Brain microvascular endothelial cell (primary cell): ENCODE measurements around the gene SIK3.
"Not testable (repeated sequence)": the region's sequence is repeated elsewhere in the genome, so short reads cannot be mapped to it uniquely, and the experiment has no call there.

Source experiments
- DNase-seq: peaks from one replicate; pipeline ENCODE4 v3.0.0-alpha.2; 2020
- H3K27ac ChIP-seq: fragments of 250-450 bp; sonication (Bioruptor Pico); 2 replicates; pipeline ENCODE4 v1.5.1; 2020; ENCODE audit warnings: mild to moderate bottlenecking, moderate library complexity
- H3K27me3 ChIP-seq: fragments of 250-450 bp; sonication (Bioruptor Pico); replicated peaks from 2 replicates; pipeline ENCODE4 v1.5.1; 2020; ENCODE audit warnings: mild to moderate bottlenecking
- H3K36me3 ChIP-seq: fragments of 250-450 bp; sonication (Bioruptor Pico); replicated peaks from 2 replicates; pipeline ENCODE4 v1.5.1; 2020; ENCODE audit warnings: mild to moderate bottlenecking
- H3K4me3 ChIP-seq: 2 replicates; pipeline ENCODE4 v1.5.1; 2011; ENCODE audit warnings: low read depth, mild to moderate bottlenecking, control low read depth, low read length, moderate library complexity
- in situ Hi-C: cut with HindIII; loops from 2 replicates; pipeline ENCODE4 v1.10.0; 2017; ENCODE audit warnings: low sequenced_read_pairs, low pct_ligation_motif_present
- TF ChIP-seq, protein P1 (sequence below): IDR thresholded peaks from 2 replicates; pipeline ENCODE4 v1.5.1; 2011; ENCODE audit warnings: low read depth, mild to moderate bottlenecking, moderate library complexity, low read length, control low read depth, inconsistent platforms; ENCODE audit errors: missing control alignments

Gene SIK3

DNA sequence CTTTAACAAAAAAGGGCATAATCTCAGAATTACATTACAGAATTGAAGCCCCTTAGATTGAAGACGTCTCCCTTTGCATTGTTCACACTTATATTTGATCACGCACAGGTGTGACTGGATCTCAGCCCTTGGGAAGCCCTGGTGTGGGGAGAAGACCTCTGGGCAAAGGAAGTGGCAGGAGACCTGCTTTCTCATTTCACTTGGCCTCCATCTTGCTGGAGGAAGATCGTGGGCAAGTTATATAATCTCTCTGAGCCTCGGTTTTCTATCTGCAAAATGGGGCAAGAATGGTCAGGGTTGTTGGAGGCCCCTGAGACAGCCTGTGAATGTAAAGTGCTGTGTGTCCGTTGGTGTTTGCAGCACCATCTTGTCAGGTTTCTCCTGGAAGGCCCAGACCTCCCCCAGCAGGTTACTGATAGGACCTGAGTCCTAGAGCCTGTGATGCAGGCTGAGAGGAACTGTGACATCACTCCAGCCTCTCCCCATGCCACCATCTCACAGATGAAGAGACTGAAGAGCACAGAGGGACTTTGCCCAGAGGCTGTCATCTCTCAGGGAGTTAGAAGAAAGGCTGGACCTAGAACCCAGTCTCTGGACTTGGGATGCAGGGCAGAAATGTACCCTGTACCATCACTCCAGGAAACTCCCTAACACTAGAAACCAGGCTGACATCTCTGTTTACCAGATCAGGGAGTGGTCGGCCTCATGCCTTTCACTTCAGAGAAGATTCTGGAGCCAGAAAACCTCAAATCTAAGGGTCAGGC, 259.7 kb downstream of the SIK3 start:
- DNase-seq = no peak
- in situ Hi-C loops = no loop called here
- H3K4me3 ChIP-seq = no peak overlapping the region
- H3K27ac ChIP-seq = no peak overlapping the region
- H3K36me3 ChIP-seq = no peaks in the 10 kb centered on the region
- no peaks in the 10 kb centered on the region for H3K27me3 ChIP-seq
- TF ChIP-seq, protein P1, sequence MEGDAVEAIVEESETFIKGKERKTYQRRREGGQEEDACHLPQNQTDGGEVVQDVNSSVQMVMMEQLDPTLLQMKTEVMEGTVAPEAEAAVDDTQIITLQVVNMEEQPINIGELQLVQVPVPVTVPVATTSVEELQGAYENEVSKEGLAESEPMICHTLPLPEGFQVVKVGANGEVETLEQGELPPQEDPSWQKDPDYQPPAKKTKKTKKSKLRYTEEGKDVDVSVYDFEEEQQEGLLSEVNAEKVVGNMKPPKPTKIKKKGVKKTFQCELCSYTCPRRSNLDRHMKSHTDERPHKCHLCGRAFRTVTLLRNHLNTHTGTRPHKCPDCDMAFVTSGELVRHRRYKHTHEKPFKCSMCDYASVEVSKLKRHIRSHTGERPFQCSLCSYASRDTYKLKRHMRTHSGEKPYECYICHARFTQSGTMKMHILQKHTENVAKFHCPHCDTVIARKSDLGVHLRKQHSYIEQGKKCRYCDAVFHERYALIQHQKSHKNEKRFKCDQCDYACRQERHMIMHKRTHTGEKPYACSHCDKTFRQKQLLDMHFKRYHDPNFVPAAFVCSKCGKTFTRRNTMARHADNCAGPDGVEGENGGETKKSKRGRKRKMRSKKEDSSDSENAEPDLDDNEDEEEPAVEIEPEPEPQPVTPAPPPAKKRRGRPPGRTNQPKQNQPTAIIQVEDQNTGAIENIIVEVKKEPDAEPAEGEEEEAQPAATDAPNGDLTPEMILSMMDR = no peak

DNA sequence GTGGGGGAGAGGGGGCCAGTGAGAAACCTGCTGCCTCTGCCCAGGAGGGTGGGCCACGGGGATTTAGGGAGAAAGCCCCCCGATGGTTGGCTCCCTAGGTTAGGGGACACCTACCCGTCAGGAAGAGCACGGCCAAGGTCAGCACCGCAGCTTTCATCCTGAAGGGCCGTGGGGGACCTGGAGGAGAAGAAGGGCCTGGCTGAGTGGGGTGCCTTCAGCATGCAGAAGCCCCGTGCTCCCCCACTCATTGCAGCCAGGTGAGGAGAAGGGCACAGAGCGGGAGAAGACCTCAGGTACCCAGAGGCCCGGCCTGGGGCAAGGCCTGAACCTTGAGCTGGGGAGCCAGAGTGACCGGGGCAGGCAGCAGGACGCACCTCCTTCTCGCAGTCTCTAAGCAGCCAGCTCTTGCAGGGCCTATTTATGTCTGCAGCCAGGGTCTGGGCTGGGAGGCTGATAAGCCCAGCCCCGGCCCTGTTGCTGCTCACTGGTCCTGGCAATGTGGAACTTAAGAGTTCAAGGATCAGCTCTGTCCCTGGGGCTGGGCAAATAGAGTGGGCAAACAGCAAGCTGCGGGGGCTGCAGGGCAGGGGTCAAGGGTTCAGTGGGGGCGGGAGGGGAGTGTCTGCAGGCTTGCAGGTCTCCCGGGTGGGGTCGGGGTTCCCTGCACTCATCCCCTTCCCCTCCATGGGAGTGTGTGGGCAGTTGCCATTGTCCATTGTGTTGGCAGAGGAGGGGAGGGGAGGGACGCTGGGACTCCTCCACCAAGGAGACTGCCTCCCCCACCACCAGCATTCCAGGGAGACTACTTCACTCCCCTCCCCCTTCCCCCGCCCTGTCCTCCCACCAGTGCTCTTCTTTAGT, 260.8 kb downstream of the SIK3 start, which contains the start of gene APOA1:
APOA1 (minus strand) TSS at position 392 of the 861 bp plus-strand sequence; CDS start at position 157, 235 bp downstream.
- in situ Hi-C loops = no loop called here
- no peak for DNase-seq
- H3K27me3 ChIP-seq = no peaks in the 10 kb centered on the region
- TF ChIP-seq, protein P1 = no peak
- H3K36me3 ChIP-seq = no peaks in the 10 kb centered on the region
- no peak within 1 kb of the TSS for H3K4me3 ChIP-seq
- H3K27ac ChIP-seq = no peak within 1 kb of the TSS

DNA sequence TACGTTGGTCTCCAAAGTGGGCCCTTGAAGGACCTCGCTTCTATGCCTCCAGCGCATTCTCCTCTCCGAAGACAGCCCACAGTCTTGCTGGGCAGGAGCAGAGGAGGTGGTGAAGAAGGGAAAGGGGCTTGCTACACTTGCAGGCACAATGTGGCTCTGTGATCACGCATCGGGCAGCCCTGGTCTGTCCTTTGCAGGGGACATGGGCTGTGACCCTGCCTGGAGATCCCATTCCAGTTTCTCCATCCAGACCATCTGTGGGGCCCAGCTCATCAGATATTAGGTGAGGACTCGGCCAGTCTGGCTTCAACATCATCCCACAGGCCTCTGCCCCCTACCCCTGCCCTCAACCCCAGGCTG, 261.6 kb downstream of the SIK3 start:
- DNase-seq = no peak
- no peak overlapping the region for H3K27ac ChIP-seq
- no peaks in the 10 kb centered on the region for H3K36me3 ChIP-seq
- H3K4me3 ChIP-seq = no peak overlapping the region
- H3K27me3 ChIP-seq = no peaks in the 10 kb centered on the region
- TF ChIP-seq, protein P1 = no peak
- in situ Hi-C loops = no loop called here

DNA sequence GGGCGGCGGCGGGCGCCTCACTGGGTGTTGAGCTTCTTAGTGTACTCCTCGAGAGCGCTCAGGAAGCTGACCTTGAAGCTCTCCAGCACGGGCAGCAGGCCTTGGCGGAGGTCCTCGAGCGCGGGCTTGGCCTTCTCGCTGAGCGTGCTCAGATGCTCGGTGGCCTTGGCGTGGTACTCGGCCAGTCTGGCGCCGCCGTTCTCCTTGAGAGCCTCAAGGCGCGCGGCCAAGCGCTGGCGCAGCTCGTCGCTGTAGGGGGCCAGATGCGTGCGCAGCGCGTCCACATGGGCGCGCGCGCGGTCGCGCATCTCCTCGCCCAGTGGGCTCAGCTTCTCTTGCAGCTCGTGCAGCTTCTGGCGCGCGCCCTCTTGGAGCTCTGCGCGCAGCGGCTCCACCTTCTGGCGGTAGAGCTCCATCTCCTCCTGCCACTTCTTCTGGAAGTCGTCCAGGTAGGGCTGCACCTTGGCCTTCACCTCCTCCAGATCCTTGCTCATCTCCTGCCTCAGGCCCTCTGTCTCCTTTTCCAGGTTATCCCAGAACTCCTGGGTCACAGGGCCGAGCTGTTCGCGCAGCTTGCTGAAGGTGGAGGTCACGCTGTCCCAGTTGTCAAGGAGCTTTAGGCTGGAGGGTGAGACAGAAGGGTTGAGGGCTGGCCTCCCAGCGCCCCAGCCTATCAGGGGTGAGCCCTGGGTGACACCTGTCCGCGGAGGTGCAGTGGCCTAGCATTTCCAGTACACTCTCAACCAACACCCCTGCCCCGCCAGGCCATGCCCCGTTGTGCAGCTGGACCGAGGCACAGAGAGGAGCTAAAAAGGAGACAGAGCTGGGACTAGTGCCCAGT, 262.2 kb downstream of the SIK3 start:
- H3K27ac ChIP-seq = no peak overlapping the region
- no peaks in the 10 kb centered on the region for H3K36me3 ChIP-seq
- no peaks in the 10 kb centered on the region for H3K27me3 ChIP-seq
- in situ Hi-C loops = no loop called here
- TF ChIP-seq, protein P1 = peak; percentile 80
- peak overlapping the region; percentile 54 for H3K4me3 ChIP-seq
- DNase-seq = peak; percentile 89

DNA sequence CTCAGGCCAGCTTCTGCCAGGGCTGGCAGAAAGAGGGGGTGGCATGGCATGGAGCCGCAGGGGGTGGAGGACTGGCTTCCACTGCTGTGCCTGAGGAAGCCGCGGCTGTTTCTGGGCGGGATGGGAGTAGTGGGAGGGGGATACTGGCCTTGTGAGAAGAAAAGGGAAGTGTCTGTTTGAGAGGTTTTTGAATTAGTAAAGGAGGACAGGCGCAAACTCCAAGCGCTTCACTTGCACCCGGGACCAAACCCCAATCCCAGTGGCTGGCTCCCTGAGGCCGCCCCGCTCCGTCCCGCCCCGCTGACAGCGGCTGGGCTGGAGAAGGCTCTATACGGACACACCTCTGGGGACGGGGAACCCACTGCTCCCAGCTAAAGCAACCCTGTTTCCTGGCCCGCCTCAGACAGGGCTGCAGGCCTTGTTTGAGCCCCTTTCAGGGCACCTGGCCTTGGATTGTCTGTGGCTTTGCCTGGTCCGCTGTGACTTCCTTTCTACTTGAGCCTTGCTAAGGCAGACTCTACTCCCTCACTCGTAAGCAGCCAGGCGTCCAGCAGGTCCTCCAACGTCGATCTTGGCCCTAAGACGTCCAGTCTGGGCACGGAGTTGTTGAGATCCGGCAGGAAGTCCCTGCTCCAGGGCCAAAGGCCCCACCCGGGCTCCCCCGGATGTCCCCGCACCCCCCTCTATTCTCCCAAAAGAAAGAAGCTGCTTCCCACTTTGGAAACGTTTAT, 263.0 kb downstream of the SIK3 start:
- H3K36me3 ChIP-seq = no peaks in the 10 kb centered on the region
- H3K4me3 ChIP-seq = peak overlapping the region; percentile 54
- no peak overlapping the region for H3K27ac ChIP-seq
- in situ Hi-C loops = no loop called here
- no peak for DNase-seq
- TF ChIP-seq, protein P1 = no peak
- H3K27me3 ChIP-seq = no peaks in the 10 kb centered on the region

DNA sequence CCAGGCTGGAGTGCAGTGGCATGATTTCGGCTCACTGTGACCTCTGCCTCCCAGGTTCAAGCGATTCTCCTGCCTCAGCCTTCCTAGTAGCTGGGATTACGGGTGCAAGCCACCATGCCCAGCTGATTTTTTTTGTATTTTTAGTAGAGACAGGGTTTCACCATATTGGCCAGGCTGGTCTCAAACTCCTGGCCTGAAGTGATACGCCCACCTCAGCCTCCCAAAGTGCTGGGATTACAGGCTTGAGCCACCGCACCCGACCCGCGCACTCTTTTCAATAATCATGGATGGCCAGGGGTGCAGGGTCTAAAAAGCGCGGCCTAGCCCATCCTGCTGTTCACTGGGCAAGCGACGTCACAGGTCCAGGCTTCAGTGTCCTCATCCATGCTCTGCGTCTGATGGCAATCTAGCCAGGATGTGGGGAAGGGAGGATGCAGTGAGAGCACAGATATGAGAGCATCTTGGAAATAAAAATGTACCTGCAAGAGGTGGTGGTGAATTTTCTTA, 263.6 kb downstream of the SIK3 start:
- DNase-seq, in situ Hi-C loops, H3K27me3 ChIP-seq: not testable (repeated sequence)

More for the DNA sequence above, 263.6 kb downstream of the SIK3 start:
- H3K36me3 ChIP-seq, H3K27ac ChIP-seq, H3K4me3 ChIP-seq: not testable (repeated sequence)
